ENCODE data around the gene SSH2.

The SSH2 gene

GRCh38 chr17:29577385-29578211 is 352.4 kb downstream of the SSH2 start:
- DNase-seq (ENCODE audit: low read depth in 3 of 3, low spot score in 1 of 3), result no peak

- DNase-seq (ENCODE audit: low read depth in 3 of 3, low spot score in 1 of 3), result no peak
Measured at GRCh38 chr17:29577001-29577370, 353.0 kb downstream of the SSH2 start.

- no peak for DNase-seq (ENCODE audit: low read depth in 3 of 3, low spot score in 1 of 3)
Measured at GRCh38 chr17:29576214-29577000, 353.6 kb downstream of the SSH2 start.

Measured in stimulated activated CD4-positive, alpha-beta T cell treated with anti-CD3 and anti-CD28 coated beads, TNF-alpha, amount 100 ng/mL, for 1 hour (primary cell).